Stimulated activated CD8-positive, alpha-beta memory T cell treated with anti-CD3 and anti-CD28 coated beads, Interleukin-15, amount 100 ng/mL, for 48 hours (primary cell): ENCODE measurements around the gene TARM1.

ENCODE experiments used
- DNase-seq, 2 donors: peaks; one replicate each; pipeline ENCODE4 v3.0.0-alpha.2; 2020; ENCODE audit warnings: low read depth in 2 of 2

The TARM1 gene

GRCh38 chr19:54030895-54031586 is 50.1 kb downstream of the TARM1 start:
- no peak for DNase-seq

GRCh38 chr19:54029930-54030490 is 51.2 kb downstream of the TARM1 start:
- DNase-seq = no peak

- DNase-seq = no peak
Measured at GRCh38 chr19:54029301-54029700, 51.9 kb downstream of the TARM1 start.

GRCh38 chr19:54026656-54027055 is 54.5 kb downstream of the TARM1 start:
- DNase-seq = no peak

GRCh38 chr19:54024660-54025059 is 56.5 kb downstream of the TARM1 start:
- no peak for DNase-seq

- DNase-seq = no peak
Measured at GRCh38 chr19:54023191-54023590, 58.0 kb downstream of the TARM1 start.

- no peak for DNase-seq
Measured at GRCh38 chr19:54021932-54022331, 59.2 kb downstream of the TARM1 start.

GRCh38 chr19:54021363-54021762 is 59.8 kb downstream of the TARM1 start:
- DNase-seq = no peak
